GM21381 (cell line): ENCODE measurements around the gene ANXA7.

Experiments
- ATAC-seq: cut with Tn5 transposase; IDR thresholded peaks from one replicate; pipeline ENCODE4 v1.9.1; 2021; ENCODE audit warnings: mild to moderate bottlenecking, moderate library complexity; ENCODE audit not compliant: unreplicated experiment

The ANXA7 gene

GRCh38 chr10:73413528-73414229 lies at the start of gene ANXA7:
Gene ANXA7, minus strand, starts transcription at chr10:73414058. Its CDS starts 13,202 bp downstream, at chr10:73400856.
- peak; percentile 91 for ATAC-seq

DNA sequence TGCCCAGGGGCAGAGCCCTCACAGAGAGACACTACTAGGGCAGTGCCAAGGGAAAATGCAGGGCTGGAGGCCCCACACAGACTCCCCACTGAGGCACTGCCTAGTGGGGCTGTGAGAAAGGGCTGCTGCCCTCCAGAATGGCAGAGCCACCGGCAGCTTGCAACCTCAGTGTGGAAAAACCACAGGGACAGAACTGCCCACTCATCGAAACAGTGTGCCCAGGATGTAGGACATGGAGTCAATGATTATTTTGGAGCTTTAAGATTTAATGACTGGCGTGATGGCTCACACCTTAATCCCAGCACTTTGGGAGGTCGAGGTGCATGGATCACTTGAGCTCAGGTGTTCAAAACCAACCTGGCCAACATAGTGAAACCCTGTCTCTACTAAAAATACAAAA lies 47.0 kb upstream of the ANXA7 start:
- no peak for ATAC-seq

GRCh38 chr10:73459683-73460314 lies 45.9 kb upstream of the ANXA7 start:
- ATAC-seq = no peak

DNA sequence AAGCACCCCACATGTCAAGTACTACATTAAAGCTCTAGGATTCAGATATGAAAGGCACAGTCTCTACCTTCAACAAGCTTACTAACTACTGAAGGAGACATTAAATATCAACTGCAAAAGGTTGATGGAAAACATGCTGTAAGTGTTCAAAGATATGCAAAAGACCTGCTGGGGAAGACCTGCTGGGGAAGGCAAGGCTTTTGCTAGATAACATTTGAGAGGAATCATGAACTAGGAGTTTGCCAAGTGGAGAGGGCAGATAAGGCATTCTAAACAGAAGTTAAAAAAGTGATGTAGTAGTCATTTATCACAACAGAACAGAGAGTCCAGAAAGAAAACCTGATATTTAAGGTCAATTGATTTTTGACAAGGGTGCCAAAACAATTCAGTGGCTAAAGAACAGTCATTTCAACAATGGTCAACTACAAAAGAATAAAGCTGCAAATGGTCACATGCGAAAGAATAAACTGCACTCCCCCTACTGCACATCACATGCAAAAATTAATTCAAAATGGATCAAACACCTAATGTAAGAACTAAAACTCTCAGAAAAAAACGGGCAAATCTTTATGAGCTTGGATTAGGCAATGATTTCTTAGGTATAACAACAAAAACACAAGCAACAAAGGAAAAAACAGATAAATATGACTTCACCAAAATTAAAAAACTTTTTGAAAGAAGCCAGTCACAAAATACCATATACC lies 42.5 kb upstream of the ANXA7 start:
- ATAC-seq = no peak

DNA sequence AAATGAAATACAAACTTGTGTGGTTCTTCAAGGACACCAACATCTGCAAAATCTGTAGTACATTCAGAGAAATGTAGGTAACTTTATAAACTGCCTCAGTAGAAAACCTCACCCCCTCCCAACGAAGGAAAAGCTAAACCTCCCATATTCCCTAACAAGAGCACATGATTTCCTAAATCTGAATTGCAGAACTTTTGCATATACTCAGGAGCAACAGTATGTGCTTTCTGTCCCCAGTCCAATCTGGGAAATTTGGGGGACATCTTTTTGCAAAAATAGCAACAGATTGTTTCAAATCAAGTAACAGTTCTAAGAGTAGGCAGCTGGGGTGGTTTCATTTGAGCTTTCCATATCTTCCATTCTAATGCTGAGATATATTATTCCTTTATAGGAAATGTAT lies 35.3 kb upstream of the ANXA7 start:
- ATAC-seq = no peak

DNA sequence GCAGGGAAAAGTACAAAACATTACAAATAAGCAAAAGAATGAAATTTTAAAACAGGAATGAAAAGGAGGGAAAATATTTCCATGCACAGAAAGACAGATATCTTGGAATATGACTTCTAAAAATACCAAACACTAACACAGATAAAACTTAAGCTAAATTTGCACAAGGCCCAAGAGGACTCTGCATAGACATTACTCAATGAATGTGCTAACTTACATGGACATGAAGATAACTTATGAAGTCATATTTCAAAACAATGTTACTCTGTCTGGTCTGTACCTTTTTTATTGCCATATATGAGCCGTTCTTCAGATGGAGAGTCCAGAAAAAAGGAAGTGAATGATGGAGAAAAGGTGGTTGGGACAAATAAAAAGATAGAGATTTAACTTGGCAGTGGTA lies 34.5 kb upstream of the ANXA7 start:
- no peak for ATAC-seq

DNA sequence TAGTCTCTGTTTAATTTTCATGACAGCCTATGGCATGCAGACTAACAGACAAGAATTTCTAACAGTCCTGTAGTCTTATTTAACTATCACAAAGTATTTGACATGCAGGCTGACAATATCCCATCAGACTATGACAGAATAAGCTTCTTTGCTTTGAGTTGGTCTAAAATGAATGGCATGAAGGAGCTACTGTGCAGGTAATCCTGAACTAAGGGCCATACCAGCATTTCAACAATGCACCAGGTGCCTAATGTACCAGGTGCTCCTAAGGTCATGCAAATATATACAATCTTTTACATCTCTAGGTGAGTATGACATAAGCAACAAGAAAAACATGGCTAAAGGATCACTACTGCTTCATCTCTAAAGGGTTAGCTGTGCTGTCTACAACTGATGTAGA lies 33.1 kb upstream of the ANXA7 start:
- ATAC-seq = no peak

GRCh38 chr10:73444457-73444856 lies 30.6 kb upstream of the ANXA7 start:
- ATAC-seq = no peak

DNA sequence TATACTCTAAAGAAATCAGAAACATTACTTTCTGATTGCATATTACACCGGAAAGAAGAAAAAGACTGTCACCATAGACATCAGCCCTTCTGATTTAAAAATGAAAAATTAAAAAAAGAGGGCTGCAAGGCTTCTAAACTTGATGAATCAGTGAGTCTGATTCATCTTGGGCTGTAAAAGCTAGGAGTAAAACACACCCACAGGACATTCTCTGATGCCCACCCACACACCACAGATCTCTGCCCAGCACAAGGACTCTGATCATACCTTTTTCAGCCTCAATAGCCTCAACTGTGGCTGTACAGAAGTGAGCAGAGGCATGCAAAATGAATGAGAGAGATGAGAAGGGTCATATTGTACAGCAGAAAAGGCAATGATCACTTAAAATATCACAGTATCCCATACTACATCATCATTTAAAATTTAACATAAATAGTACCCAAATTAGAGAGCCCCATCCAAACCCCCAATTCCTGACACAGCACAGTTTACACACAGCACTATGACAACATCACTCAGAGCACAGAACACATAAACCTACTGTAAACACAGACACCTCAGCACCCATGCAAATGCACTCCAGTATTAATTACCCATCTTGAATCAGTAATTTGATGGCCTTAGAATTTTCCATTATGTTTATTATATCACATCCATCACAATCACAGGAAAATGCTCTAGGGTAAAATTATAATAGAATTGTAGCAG lies 25.9 kb upstream of the ANXA7 start:
- no peak for ATAC-seq

GRCh38 chr10:73439055-73439454 lies 25.2 kb upstream of the ANXA7 start:
- no peak for ATAC-seq

DNA sequence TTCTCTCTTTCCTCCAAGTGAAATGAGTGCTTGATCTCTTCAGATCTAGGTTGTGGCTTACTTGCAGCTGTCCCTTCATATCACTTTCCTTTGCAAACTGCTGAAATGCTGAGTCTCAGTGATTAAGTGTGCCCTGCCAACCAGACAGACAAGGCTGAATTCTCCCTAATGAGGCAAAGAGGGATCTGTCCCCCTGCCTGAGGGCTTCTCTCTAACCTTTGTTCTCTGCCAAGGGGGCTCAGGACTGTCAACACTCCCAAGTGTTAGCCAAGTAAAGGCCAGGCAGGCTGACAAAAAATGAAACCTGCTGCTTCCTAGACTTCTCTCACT lies 19.6 kb upstream of the ANXA7 start, which contains the start of gene MSS51:
Gene MSS51, minus strand, starts transcription at position 24 of the 330 bp plus-strand sequence. CDS start 5,277 bp downstream, outside the sequence.
- no peak for ATAC-seq

DNA sequence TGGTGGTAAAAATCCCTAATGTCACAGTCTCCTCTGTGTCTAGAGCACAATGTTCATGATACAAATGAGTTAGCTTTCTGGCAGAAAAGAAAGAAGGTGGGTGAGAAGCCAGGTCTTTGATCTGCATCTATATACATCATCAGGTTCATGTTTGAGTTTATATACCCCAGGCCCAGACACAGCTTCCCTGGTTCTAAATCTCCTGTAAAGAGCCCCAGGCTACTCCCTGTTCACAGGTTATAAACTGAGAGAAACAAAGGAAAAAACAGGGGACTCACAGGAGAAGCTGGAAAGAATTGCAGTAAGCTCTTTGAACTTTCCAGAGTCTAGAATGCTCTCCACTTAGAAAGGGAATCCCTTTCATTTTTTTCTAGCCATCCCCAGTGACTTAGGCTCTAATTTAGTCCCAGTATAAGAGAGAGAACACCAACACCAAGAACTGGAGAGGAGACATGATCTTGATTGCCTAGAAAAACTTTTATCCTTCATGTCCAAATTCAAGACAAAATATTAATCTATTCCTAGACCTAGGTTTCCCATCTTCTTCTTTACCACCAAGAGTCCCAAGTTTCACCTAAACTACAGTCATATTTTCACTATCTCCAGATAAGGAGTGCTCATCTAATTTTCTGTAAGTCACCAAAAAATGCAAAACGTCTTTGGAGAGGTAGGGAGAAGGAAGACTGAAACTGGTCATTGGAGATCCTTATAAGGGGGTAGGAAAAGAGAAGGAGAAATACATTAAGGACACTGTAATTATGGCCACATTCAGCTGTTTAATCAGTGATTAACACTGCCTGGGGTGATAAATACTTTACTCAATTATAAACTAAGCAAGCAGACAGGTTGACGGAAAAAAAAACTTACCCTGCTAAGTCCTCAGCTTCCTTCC lies 19.0 kb upstream of the ANXA7 start:
- ATAC-seq = no peak

- ATAC-seq = no peak
Measured at GRCh38 chr10:73426318-73426717, 12.5 kb upstream of the ANXA7 start.

DNA sequence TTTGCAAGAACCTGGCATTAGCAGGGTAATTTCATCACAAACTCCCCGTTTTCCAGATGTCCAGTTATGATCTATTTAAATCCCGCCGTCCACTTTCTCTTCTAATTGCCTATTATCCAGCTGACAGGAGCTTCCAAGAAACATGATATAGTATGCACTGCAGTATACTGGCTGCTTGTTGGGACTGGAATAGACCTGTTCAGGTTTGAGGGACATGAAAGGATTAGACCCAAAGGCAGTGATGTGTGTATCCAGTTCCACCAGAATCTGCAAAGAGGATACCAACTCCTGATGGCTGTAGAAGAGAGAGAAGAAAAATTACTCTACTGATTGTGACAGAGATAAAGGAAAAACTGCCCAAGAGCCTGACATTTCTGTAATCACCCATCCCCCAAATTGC lies 10.6 kb upstream of the ANXA7 start:
- ATAC-seq = no peak

DNA sequence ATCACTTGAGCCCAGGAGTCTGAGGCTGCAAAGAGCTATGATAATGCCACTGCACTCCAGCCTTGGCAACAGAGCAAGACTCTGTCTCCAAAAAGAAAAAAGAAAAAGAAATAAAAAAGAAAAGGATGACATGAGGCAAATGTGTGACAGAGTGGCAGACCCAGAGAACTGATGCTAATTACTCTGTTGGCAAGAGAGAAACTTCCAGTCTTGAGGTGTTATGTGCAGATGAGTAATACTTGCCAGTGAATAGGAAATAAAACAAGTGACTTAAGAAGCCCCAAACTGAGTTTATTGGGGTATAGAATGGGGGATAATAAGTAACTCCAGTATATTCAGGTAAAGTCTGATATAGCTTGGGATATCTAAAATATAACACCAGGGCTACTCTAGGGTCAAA lies 9.5 kb upstream of the ANXA7 start:
- no peak for ATAC-seq

- no peak for ATAC-seq
Measured at GRCh38 chr10:73416571-73416970, 2.7 kb upstream of the ANXA7 start.

GRCh38 chr10:73414230-73414945 lies 530 bp upstream of the ANXA7 start:
- ATAC-seq = peak; percentile 24

DNA sequence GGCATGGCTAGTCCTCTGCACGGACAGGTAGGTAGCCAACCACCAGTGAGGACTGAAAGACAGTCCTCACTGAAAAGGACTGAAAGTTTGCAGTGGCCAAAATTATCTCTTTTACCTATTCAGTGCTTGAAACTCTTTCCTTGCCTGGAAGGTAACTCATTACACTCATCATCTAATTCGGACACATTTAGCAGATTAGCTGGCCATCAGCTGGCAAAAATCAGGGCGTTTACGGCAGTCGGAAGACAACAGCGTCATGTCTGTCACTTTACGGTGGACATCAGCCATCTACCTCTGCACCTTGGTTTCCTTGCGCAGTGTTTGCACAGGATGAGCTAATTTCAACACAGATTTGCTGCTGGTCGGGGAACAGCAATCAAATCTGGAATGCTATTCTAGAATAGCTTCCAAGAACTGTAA lies 740 bp downstream of the ANXA7 start:
- ATAC-seq = peak; percentile 25

DNA sequence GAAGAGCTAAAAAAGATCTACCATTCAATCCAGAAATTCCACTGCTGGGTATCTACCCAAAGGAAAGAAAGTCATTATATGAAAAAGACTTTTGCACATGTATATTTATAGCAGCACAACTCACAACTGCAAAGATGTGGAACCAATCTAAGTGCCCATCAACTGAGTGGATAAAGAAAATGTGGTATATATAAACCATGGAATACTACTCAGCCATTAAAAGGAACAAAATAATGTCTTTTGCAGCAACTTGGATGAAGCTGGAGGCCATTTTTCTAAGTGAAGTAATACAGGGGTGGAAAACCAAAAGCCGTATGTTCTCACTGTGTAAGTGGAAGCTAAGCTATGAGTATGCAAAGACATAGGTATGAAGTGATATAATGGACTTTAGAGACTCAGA lies 3.0 kb downstream of the ANXA7 start:
- no peak for ATAC-seq

DNA sequence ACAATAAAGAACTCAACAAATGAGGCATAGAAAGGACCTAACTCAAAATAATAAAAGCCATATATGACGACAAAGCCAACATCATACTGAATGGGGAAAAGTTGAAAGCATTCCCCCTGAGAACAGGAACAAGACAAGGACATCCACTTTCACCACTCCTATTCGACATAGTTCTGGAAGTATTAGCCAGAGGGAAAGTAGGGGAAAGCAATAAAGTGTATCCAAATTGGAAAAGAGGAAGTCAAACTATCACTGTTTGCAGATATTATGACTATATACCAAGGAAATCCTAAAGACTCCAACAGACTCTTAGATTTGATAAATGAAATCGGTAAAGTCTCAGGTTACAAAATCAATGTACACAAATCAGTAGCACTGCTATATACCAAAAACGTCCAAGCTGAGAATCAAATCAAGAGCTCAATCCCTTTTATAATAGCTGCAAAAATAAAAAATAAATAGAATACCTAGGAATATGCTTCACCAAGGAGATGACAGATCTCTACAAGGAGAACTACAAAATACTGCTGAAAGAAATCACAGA lies 4.8 kb downstream of the ANXA7 start:
- no peak for ATAC-seq
